Trophoblast cell (in vitro differentiated cells and primary cell): Measurements from ENCODE around the gene CUL7.

Experiments
- DNase-seq, 2 donors: peaks; one replicate each; pipeline ENCODE4 v3.0.0-alpha.2; 2016
- H2AFZ ChIP-seq: 2 replicates; pipeline ENCODE4 v1.6.1; 2013; ENCODE audit warnings: low read length, moderate library complexity, mild to moderate bottlenecking; ENCODE audit not compliant: insufficient read depth, poor library complexity
- H2AK5ac ChIP-seq: 2 replicates; pipeline ENCODE4 v1.6.1; 2013; ENCODE audit warnings: mild to moderate bottlenecking, low read length
- H2BK120ac ChIP-seq: 2 replicates; pipeline ENCODE4 v1.6.1; 2013; ENCODE audit warnings: low read length, mild to moderate bottlenecking, moderate library complexity; ENCODE audit not compliant: insufficient read depth, poor library complexity
- H2BK12ac ChIP-seq: 2 replicates; pipeline ENCODE4 v1.6.1; 2013; ENCODE audit warnings: mild to moderate bottlenecking, low read length, moderate library complexity
- H2BK5ac ChIP-seq: 2 replicates; pipeline ENCODE4 v1.6.1; 2013; ENCODE audit warnings: low read length, low read depth, moderate library complexity, mild to moderate bottlenecking; ENCODE audit not compliant: poor library complexity
- H3K14ac ChIP-seq: 2 replicates; pipeline ENCODE4 v1.6.1; 2013; ENCODE audit warnings: mild to moderate bottlenecking, low read length
- H3K18ac ChIP-seq: 2 replicates; pipeline ENCODE4 v1.6.1; 2013; ENCODE audit warnings: mild to moderate bottlenecking, low read length
- H3K23ac ChIP-seq: 2 replicates; pipeline ENCODE4 v1.6.1; 2013; ENCODE audit warnings: low read length
- H3K27ac ChIP-seq: 2 replicates; pipeline ENCODE4 v1.5.1; 2013; ENCODE audit warnings: low read depth, mild to moderate bottlenecking, inconsistent platforms, low read length, moderate library complexity
- H3K27me3 ChIP-seq: 2 replicates; pipeline ENCODE4 v1.6.1; 2013; ENCODE audit warnings: inconsistent platforms, mild to moderate bottlenecking, low read length, moderate library complexity; ENCODE audit not compliant: insufficient read depth
- H3K36me3 ChIP-seq, 2 experiments: 1 replicate in 1 of 2; 2 replicates in 1 of 2; pipeline ENCODE4 v1.6.1; 2013; ENCODE audit warnings: low read length in 2 of 2, mild to moderate bottlenecking in 2 of 2, moderate library complexity in 1 of 2; ENCODE audit not compliant: insufficient read depth in 2 of 2, control insufficient read depth in 1 of 2
- H3K4ac ChIP-seq: 2 replicates; pipeline ENCODE4 v1.6.1; 2013; ENCODE audit warnings: low read depth, mild to moderate bottlenecking, low read length, moderate library complexity
- H3K4me1 ChIP-seq, 2 experiments: 1 replicate in 1 of 2; 2 replicates in 1 of 2; pipeline ENCODE4 v1.6.1; 2013; ENCODE audit warnings: low read length in 2 of 2, mild to moderate bottlenecking in 2 of 2, moderate library complexity in 1 of 2; ENCODE audit not compliant: insufficient read depth in 2 of 2, control insufficient read depth in 1 of 2
- H3K4me2 ChIP-seq: 2 replicates; pipeline ENCODE4 v1.6.1; 2013; ENCODE audit warnings: inconsistent platforms, mild to moderate bottlenecking, low read length, moderate library complexity
- H3K4me3 ChIP-seq: 2 replicates; pipeline ENCODE4 v1.5.1; 2013; ENCODE audit warnings: mild to moderate bottlenecking, low read depth, low read length, inconsistent platforms
- H3K79me1 ChIP-seq: one replicate; pipeline ENCODE4 v1.6.1; 2013; ENCODE audit warnings: low read length
- H3K79me2 ChIP-seq: 2 replicates; pipeline ENCODE4 v1.6.1; 2013; ENCODE audit warnings: low read length, mild to moderate bottlenecking; ENCODE audit not compliant: control insufficient read depth, insufficient read depth, poor library complexity
- H3K9ac ChIP-seq: 2 replicates; pipeline ENCODE4 v1.6.1; 2013; ENCODE audit warnings: mild to moderate bottlenecking, low read length
- H3K9me3 ChIP-seq: 2 replicates; pipeline ENCODE4 v1.6.1; 2013; ENCODE audit warnings: low read depth, mild to moderate bottlenecking, control low read depth, inconsistent platforms, low read length; ENCODE audit not compliant: insufficient read depth
- H4K12ac ChIP-seq: 2 replicates; pipeline ENCODE4 v1.6.1; 2013; ENCODE audit warnings: low read depth, mild to moderate bottlenecking, low read length, moderate library complexity
- H4K8ac ChIP-seq: 2 replicates; pipeline ENCODE4 v1.6.1; 2013; ENCODE audit warnings: low read depth, mild to moderate bottlenecking, low read length, moderate library complexity
- H4K91ac ChIP-seq: one replicate; pipeline ENCODE4 v1.6.1; 2013; ENCODE audit warnings: low read depth, mild to moderate bottlenecking, low read length, moderate library complexity
- WGBS: extraction: QIAGEN DNeasy Blood & Tissue Kit; methylation state at CpG from one replicate; pipeline ENCODE4 v1.1.7; 2013; ENCODE audit warnings: missing lambda C conversion rate; ENCODE audit not compliant: insufficient read length, insufficient coverage; ENCODE audit errors: extremely low coverage; 5-methylcytosine and 5-hydroxymethylcytosine counted together

CUL7 gene

DNA sequence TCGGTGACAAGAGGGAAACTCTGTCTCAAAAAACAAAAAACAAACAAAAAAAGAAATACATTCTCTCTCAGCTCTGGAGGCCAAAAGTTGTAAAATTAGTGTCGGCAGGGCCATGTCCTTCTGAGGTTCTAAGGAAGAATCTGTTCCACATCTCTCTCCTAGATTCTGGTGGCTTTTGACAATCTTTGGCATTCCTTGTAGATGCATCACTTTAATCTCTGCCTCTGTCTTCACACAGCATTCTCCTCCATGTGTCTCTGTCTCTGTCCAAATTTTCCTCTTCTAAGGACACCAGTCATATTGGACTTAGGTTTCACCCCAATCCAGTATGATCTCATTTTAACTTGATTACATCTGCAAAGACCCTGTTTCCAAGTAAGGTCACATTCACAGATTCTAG lies 60.2 kb downstream of the CUL7 start:
- Histone ChIP-seq H2BK5ac (no peak overlapping the region), H3K36me3 (peaks cover 10 to 17% of the 10 kb centered on the region in 2 experiments), H4K8ac (no peak overlapping the region), H3K4ac (no peak overlapping the region), H3K9ac (no peak overlapping the region), H3K27ac (no peak overlapping the region), H3K4me1 (no peaks in the 10 kb centered on the region), H3K79me2 (no peaks in the 10 kb centered on the region), H3K9me3 (peaks cover 2% of the 10 kb centered on the region), H3K14ac (no peak overlapping the region), H2BK12ac (no peak overlapping the region), H3K4me2 (no peak overlapping the region), H3K27me3 (no peaks in the 10 kb centered on the region), H2BK120ac (no peak overlapping the region), H3K4me3 (no peak overlapping the region), H4K91ac (no peak overlapping the region), H3K18ac (no peak overlapping the region), H4K12ac (no peak overlapping the region), H3K79me1 (no peaks in the 10 kb centered on the region), H3K23ac (no peak overlapping the region), H2AK5ac (no peak overlapping the region), H2AFZ (no peak overlapping the region)
- WGBS = no CpG with 5 or more reads among the region's 2 CpGs
- DNase-seq = no peak

DNA sequence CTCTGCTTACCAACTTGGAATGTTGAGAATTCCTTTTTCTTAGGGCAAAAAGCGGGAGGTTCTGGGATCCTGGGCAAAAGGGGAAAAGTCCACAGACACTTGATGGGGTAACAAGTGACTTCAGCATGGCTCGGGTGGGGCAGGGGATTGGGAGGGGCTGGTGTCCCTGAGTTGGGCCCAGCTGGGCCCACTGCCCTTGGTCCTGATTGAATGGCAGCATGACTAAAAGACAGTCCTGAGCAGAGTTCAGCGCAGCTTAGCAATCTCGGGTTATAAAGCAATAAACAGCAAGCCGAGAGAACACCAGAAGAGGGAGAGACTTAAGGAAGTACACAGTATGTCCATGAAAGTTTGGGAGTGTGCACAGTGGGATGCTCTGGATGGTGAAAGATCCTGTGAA lies 63.7 kb downstream of the CUL7 start:
- Histone ChIP-seq H4K12ac (no peak overlapping the region), H3K4me3 (no peak overlapping the region), H3K79me1 (no peaks in the 10 kb centered on the region), H3K18ac (no peak overlapping the region), H2BK5ac (no peak overlapping the region), H3K9me3 (peaks cover 2% of the 10 kb centered on the region), H3K23ac (no peak overlapping the region), H2BK120ac (no peak overlapping the region), H4K8ac (no peak overlapping the region), H3K4me1 (peaks cover 3 to 5% of the 10 kb centered on the region in 2 experiments), H3K36me3 (peaks cover 9 to 17% of the 10 kb centered on the region in 2 experiments), H2AK5ac (no peak overlapping the region), H3K79me2 (no peaks in the 10 kb centered on the region), H3K4me2 (no peak overlapping the region), H3K9ac (no peak overlapping the region), H2BK12ac (no peak overlapping the region), H3K27ac (no peak overlapping the region), H3K4ac (no peak overlapping the region), H4K91ac (no peak overlapping the region), H3K27me3 (no peaks in the 10 kb centered on the region), H2AFZ (no peak overlapping the region), H3K14ac (no peak overlapping the region)
- DNase-seq = no peak
- no CpG with 5 or more reads among the region's 5 CpGs for WGBS

DNA sequence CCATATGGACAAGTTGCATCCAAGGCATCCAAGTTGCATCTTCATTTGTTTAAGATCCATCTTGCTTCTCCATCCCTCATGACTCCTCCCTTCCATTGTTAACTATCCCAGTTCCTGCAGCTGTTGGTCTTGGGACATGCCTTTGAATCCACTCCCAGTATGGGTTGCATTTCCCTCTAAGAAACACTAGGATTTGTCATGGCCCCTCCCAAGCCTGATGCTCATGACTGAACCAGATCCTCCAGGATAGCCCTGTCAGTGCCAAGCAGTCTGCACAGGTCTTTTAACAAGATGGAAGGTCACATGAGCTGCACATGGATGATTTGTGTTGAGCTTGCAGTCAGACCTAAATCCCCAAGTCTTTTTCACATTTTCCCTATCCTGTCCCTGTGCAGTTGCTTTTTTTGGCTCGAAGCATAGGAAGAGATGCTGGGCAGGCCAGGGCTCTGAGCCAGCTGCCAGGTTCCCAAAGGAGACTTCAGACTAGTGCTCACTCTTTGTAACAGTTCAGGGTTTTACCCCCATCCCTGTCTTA lies 65.1 kb downstream of the CUL7 start:
- no peak overlapping the region for H4K12ac ChIP-seq
- no peak overlapping the region for H3K18ac ChIP-seq
- H3K27ac ChIP-seq = no peak overlapping the region
- H2BK12ac ChIP-seq = no peak overlapping the region
- H2AFZ ChIP-seq = no peak overlapping the region
- no CpG with 5 or more reads among the region's 1 CpG for WGBS
- H2BK120ac ChIP-seq = no peak overlapping the region
- no peak overlapping the region for H4K8ac ChIP-seq
- no peak overlapping the region for H3K14ac ChIP-seq
- H2AK5ac ChIP-seq = no peak overlapping the region
- peaks cover 2% of the 10 kb centered on the region for H3K9me3 ChIP-seq
- no peaks in the 10 kb centered on the region for H3K27me3 ChIP-seq
- H3K4ac ChIP-seq = no peak overlapping the region
- no peak overlapping the region for H4K91ac ChIP-seq
- H3K4me1 ChIP-seq = peaks cover 5 to 8% of the 10 kb centered on the region in 2 experiments
- DNase-seq = no peak
- H3K9ac ChIP-seq = no peak overlapping the region
- H3K36me3 ChIP-seq = peaks cover 9 to 17% of the 10 kb centered on the region in 2 experiments
- H3K79me1 ChIP-seq = peaks cover 7% of the 10 kb centered on the region
- no peak overlapping the region for H2BK5ac ChIP-seq
- no peak overlapping the region for H3K23ac ChIP-seq
- H3K79me2 ChIP-seq = peaks cover 5% of the 10 kb centered on the region
- H3K4me3 ChIP-seq = no peak overlapping the region
- no peak overlapping the region for H3K4me2 ChIP-seq
